ENCODE data around the gene TMEM39A.

TMEM39A gene

GRCh38 chr3:119413603-119414280 is 49.7 kb downstream of the TMEM39A start:
- H3K27ac ChIP-seq = no peak overlapping the region
- TF ChIP-seq CTCF (IDR thresholded peaks at IDR 0.05) (no peak), ZFX (IDR thresholded peaks at IDR 0.05; ENCODE audit: borderline replicate concordance) (no peak)

GRCh38 chr3:119409844-119410243 is 53.6 kb downstream of the TMEM39A start:
- TF ChIP-seq ZFX (IDR thresholded peaks at IDR 0.05; ENCODE audit: borderline replicate concordance) (no peak), CTCF (IDR thresholded peaks at IDR 0.05) (no peak)
- no peak overlapping the region for H3K27ac ChIP-seq

- no peak overlapping the region for H3K27ac ChIP-seq
- TF ChIP-seq CTCF (IDR thresholded peaks at IDR 0.05) (no peak), ZFX (IDR thresholded peaks at IDR 0.05; ENCODE audit: borderline replicate concordance) (no peak)
Measured at GRCh38 chr3:119408243-119408950, 55.0 kb downstream of the TMEM39A start.

GRCh38 chr3:119405315-119405714 is 58.1 kb downstream of the TMEM39A start:
- no peak overlapping the region for H3K27ac ChIP-seq

GRCh38 chr3:119403201-119403600 is 60.2 kb downstream of the TMEM39A start:
- no peak for TF ChIP-seq CTCF (IDR thresholded peaks at IDR 0.05)
- TF ChIP-seq ZFX (IDR thresholded peaks at IDR 0.05; ENCODE audit: borderline replicate concordance) = no peak
- no peak overlapping the region for H3K27ac ChIP-seq

More at GRCh38 chr3:119405315-119405714, 58.1 kb downstream of the TMEM39A start:
- TF ChIP-seq CTCF (IDR thresholded peaks at IDR 0.05) (no peak), ZFX (IDR thresholded peaks at IDR 0.05; ENCODE audit: borderline replicate concordance) (no peak)

DNA sequence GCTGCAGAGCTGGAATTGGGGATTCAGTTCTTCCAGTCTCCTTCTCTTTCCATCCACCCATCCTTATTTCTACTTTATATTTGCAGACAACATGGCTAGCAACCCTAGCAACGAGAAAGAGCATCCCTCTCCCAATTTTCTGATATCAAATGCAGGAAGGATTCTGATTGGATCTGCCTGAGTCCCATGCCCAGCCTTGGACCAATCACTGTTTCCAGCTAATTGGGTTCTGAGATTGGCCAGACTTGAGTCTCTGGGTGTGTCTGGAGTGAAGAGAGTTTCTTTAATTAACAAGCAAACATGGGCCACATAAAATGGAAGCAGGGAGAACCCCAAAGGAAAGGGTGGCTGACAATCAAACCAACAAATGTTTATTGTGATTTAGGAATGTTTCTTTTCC is 60.6 kb downstream of the TMEM39A start:
- H3K27ac ChIP-seq = no peak overlapping the region

More for the DNA sequence above, 60.6 kb downstream of the TMEM39A start:
- TF ChIP-seq ZFX (IDR thresholded peaks at IDR 0.05; ENCODE audit: borderline replicate concordance) = no peak
- TF ChIP-seq CTCF (IDR thresholded peaks at IDR 0.05) = no peak

Measured in 22Rv1 (cell line).